SJCRH30 (cell line): ENCODE data around the gene BTBD8. TPM values are rescaled to one million over a fixed set of nuclear protein-coding genes. Genes with fewer than 3 reads are reported as not detected.

Experiments
- DNase-seq, 2 experiments: peaks; one replicate each; pipeline ENCODE4 v3.0.0-alpha.2; 2015 to 2020
- H3K27ac ChIP-seq: fragments of 250-450 bp; sonication (Bioruptor Pico); 2 replicates; pipeline ENCODE4 v1.5.1; 2020; ENCODE audit warnings: mild to moderate bottlenecking, moderate library complexity
- H3K27me3 ChIP-seq: fragments of 250-450 bp; sonication (Bioruptor Pico); 2 replicates; pipeline ENCODE4 v1.5.1; 2020; ENCODE audit warnings: mild to moderate bottlenecking, moderate library complexity
- H3K36me3 ChIP-seq: fragments of 250-450 bp; sonication (Bioruptor Pico); 2 replicates; pipeline ENCODE4 v1.5.1; 2020; ENCODE audit warnings: mild to moderate bottlenecking, moderate library complexity
- H3K4me1 ChIP-seq: fragments of 250-450 bp; sonication (Bioruptor Pico); 2 replicates; pipeline ENCODE4 v1.5.1; 2020; ENCODE audit warnings: mild to moderate bottlenecking, moderate library complexity
- H3K4me3 ChIP-seq: fragments of 250-450 bp; sonication (Bioruptor Pico); 2 replicates; pipeline ENCODE4 v1.5.1; 2020; ENCODE audit warnings: mild to moderate bottlenecking, moderate library complexity
- H3K9me3 ChIP-seq: fragments of 250-450 bp; sonication (Bioruptor Pico); replicated peaks from 2 replicates; pipeline ENCODE4 v1.5.1; 2020; ENCODE audit warnings: mild to moderate bottlenecking, moderate library complexity
- total RNA-seq: library from RNA; depleted of rRNA; stranded (reverse); fragments of >200 nt; shearing (Covaris generic); gene quantifications from 2 replicates; pipeline ENCODE4 v1.2.3, GENCODE V29; 2014; rRNA removed

Gene BTBD8
- total RNA-seq, 1 experiment from 2014 or later = 0.73 TPM

- Histone ChIP-seq H3K27me3 (no peaks in the 10 kb centered on the region), H3K4me1 (no peaks in the 10 kb centered on the region), H3K4me3 (no peak overlapping the region), H3K9me3 (no peaks in the 10 kb centered on the region), H3K27ac (no peak overlapping the region), H3K36me3 (no peaks in the 10 kb centered on the region)
- DNase-seq = no peak
These were observed 112.1 kb downstream of the BTBD8 start for GRCh38 chr1:92192246-92192645.

- no peak overlapping the region for H3K27ac ChIP-seq
- no peaks in the 10 kb centered on the region for H3K27me3 ChIP-seq
- no peaks in the 10 kb centered on the region for H3K4me1 ChIP-seq
- H3K36me3 ChIP-seq = no peaks in the 10 kb centered on the region
- no peaks in the 10 kb centered on the region; the same call in 1 of the 2 replicates for H3K9me3 ChIP-seq
- H3K4me3 ChIP-seq = no peak overlapping the region
- DNase-seq = no peak
These were observed 114.4 kb downstream of the BTBD8 start for GRCh38 chr1:92194511-92194910.

GRCh38 chr1:92201973-92202372 lies 121.8 kb downstream of the BTBD8 start:
- Histone ChIP-seq H3K4me3 (no peak overlapping the region), H3K27me3 (no peaks in the 10 kb centered on the region), H3K4me1 (no peaks in the 10 kb centered on the region), H3K36me3 (no peaks in the 10 kb centered on the region), H3K9me3 (peaks cover 3% of the 10 kb centered on the region; the same call in 1 of the 2 replicates), H3K27ac (no peak overlapping the region)
- no peak for DNase-seq

GRCh38 chr1:92203105-92203504 lies 123.0 kb downstream of the BTBD8 start:
- Histone ChIP-seq H3K36me3 (no peaks in the 10 kb centered on the region), H3K9me3 (peaks cover 3% of the 10 kb centered on the region; the same call in 1 of the 2 replicates), H3K4me1 (no peaks in the 10 kb centered on the region), H3K4me3 (no peak overlapping the region), H3K27ac (no peak overlapping the region), H3K27me3 (no peaks in the 10 kb centered on the region)
- no peak for DNase-seq

GRCh38 chr1:92210701-92211100 lies 130.6 kb downstream of the BTBD8 start:
- Histone ChIP-seq H3K4me3 (no peak overlapping the region), H3K36me3 (no peaks in the 10 kb centered on the region), H3K27ac (no peak overlapping the region), H3K27me3 (no peaks in the 10 kb centered on the region), H3K4me1 (no peaks in the 10 kb centered on the region), H3K9me3 (peaks cover 3% of the 10 kb centered on the region; the same call in 1 of the 2 replicates)
- DNase-seq = no peak

- Histone ChIP-seq H3K27ac (no peak overlapping the region), H3K36me3 (no peaks in the 10 kb centered on the region), H3K4me1 (no peaks in the 10 kb centered on the region), H3K27me3 (no peaks in the 10 kb centered on the region), H3K9me3 (peaks cover 3% of the 10 kb centered on the region; the same call in 1 of the 2 replicates), H3K4me3 (no peak overlapping the region)
- no peak for DNase-seq
These were observed 131.0 kb downstream of the BTBD8 start for GRCh38 chr1:92211166-92211565.

- no peaks in the 10 kb centered on the region for H3K36me3 ChIP-seq
- no peaks in the 10 kb centered on the region for H3K4me1 ChIP-seq
- no peak within 1 kb of the TSS for H3K27ac ChIP-seq
- H3K27me3 ChIP-seq = no peaks in the 10 kb centered on the region
- DNase-seq = no peak
- H3K9me3 ChIP-seq = no peaks in the 10 kb centered on the region
- no peak within 1 kb of the TSS for H3K4me3 ChIP-seq
These were observed 137.6 kb downstream of the BTBD8 start, which contains the start of gene C1orf146 for GRCh38 chr1:92217721-92218120. TSS of gene C1orf146 (plus strand) at chr1:92217915. CDS start at chr1:92231421, 13,506 bp downstream.

- no peaks in the 10 kb centered on the region for H3K27me3 ChIP-seq
- H3K27ac ChIP-seq = no peak overlapping the region
- no peaks in the 10 kb centered on the region for H3K36me3 ChIP-seq
- no peaks in the 10 kb centered on the region for H3K9me3 ChIP-seq
- no peak for DNase-seq
- no peaks in the 10 kb centered on the region for H3K4me1 ChIP-seq
- H3K4me3 ChIP-seq = no peak overlapping the region
These were observed 138.4 kb downstream of the BTBD8 start for GRCh38 chr1:92218559-92218958.

GRCh38 chr1:92219028-92219427 lies 138.9 kb downstream of the BTBD8 start:
- Histone ChIP-seq H3K4me1 (no peaks in the 10 kb centered on the region), H3K27ac (no peak overlapping the region), H3K4me3 (no peak overlapping the region), H3K27me3 (no peaks in the 10 kb centered on the region), H3K36me3 (no peaks in the 10 kb centered on the region), H3K9me3 (no peaks in the 10 kb centered on the region)
- DNase-seq = no peak

- Histone ChIP-seq H3K4me3 (no peak overlapping the region), H3K27ac (no peak overlapping the region), H3K4me1 (no peaks in the 10 kb centered on the region), H3K9me3 (no peaks in the 10 kb centered on the region), H3K36me3 (no peaks in the 10 kb centered on the region), H3K27me3 (no peaks in the 10 kb centered on the region)
- no peak for DNase-seq
These were observed 148.3 kb downstream of the BTBD8 start for GRCh38 chr1:92228401-92228800.

GRCh38 chr1:92230736-92231135 lies 150.6 kb downstream of the BTBD8 start:
- Histone ChIP-seq H3K4me3 (no peak overlapping the region), H3K36me3 (no peaks in the 10 kb centered on the region), H3K27me3 (no peaks in the 10 kb centered on the region), H3K27ac (no peak overlapping the region), H3K9me3 (no peaks in the 10 kb centered on the region), H3K4me1 (no peaks in the 10 kb centered on the region)
- no peak for DNase-seq

Other genes with a start within 250 kb of the BTBD8 start
- gene TGFBR3, start 194.2 kb upstream of the BTBD8 start, total RNA-seq = 7.7 and 10.1 TPM in 2 replicates
- not detected in 2 replicates for gene BRDT, start 130.9 kb upstream of the BTBD8 start, total RNA-seq
- 0.10 and 0.33 TPM in 2 replicates for gene EPHX4, start 50.4 kb upstream of the BTBD8 start, total RNA-seq
- gene SETSIP, start 4.9 kb upstream of the BTBD8 start, total RNA-seq = 0.12 and 0.30 TPM in 2 replicates
- gene C1orf146, start 137.6 kb downstream of the BTBD8 start, total RNA-seq = not detected in 2 replicates
- gene GLMN, start 218.6 kb downstream of the BTBD8 start, total RNA-seq = 27.0 and 28.4 TPM in 2 replicates
- 23.9 and 26.4 TPM in 2 replicates for gene RPAP2, start 218.7 kb downstream of the BTBD8 start, total RNA-seq